Neural progenitor cell (in vitro differentiated cells): ENCODE data around the gene SCAP.

ENCODE experiments used
- CTCF ChIP-seq: fragments of 200-600 bp; sonication (generic); IDR thresholded peaks from 2 replicates; pipeline ENCODE4 v1.5.1; 2017; ENCODE audit warnings: antibody characterized with exemption, mild to moderate bottlenecking
- EZH2phosphoT487 ChIP-seq: fragments of 200-600 bp; sonication (generic); IDR thresholded peaks from 2 replicates; pipeline ENCODE4 v1.6.1; 2017; ENCODE audit warnings: antibody characterized with exemption

GRCh38 chr3:47475029-47475569 lies 642 bp downstream of the SCAP start:
- TF ChIP-seq CTCF (no peak), EZH2phosphoT487 (no peak)
